Coronary artery (tissue), 2 donors: ENCODE measurements around the gene UMOD.

ENCODE experiments used
- DNase-seq: peaks from one replicate; pipeline ENCODE4 v3.0.0-alpha.2; 2017; ENCODE audit warnings: low spot score
- H3K27ac ChIP-seq, 2 donors: fragments of 200-600 bp; sonication (generic); one replicate each; pipeline ENCODE4 v1.5.1; 2016 to 2019
- H3K4me3 ChIP-seq: fragments of 200-600 bp; sonication (generic); 2 replicates; pipeline ENCODE4 v1.5.1; 2016; ENCODE audit warnings: mild to moderate bottlenecking, moderate library complexity
- CTCF ChIP-seq: fragments of 200-600 bp; sonication (generic); IDR thresholded peaks from one replicate; pipeline ENCODE4 v1.5.1; 2019; ENCODE audit warnings: antibody characterized with exemption

The UMOD gene

GRCh38 chr16:20364051-20364450 lies 11.5 kb upstream of the UMOD start:
- no peak for DNase-seq

GRCh38 chr16:20363191-20363590 lies 10.7 kb upstream of the UMOD start:
- no peak for TF ChIP-seq CTCF
- DNase-seq = no peak
- no peak overlapping the region for H3K27ac ChIP-seq
- no peak overlapping the region for H3K4me3 ChIP-seq

More at GRCh38 chr16:20364051-20364450, 11.5 kb upstream of the UMOD start:
- H3K27ac ChIP-seq = no peak overlapping the region
- TF ChIP-seq CTCF = no peak
- no peak overlapping the region for H3K4me3 ChIP-seq

GRCh38 chr16:20359997-20360396 lies 7.5 kb upstream of the UMOD start:
- Histone ChIP-seq H3K4me3 (no peak overlapping the region), H3K27ac (no peak overlapping the region)
- DNase-seq = no peak
- TF ChIP-seq CTCF = no peak

GRCh38 chr16:20355114-20355782 lies 2.7 kb upstream of the UMOD start:
- TF ChIP-seq CTCF = no peak
- no peak for DNase-seq
- Histone ChIP-seq H3K4me3 (no peak overlapping the region), H3K27ac (no peak overlapping the region)

GRCh38 chr16:20353379-20353778 lies 864 bp upstream of the UMOD start:
- DNase-seq = no peak
- Histone ChIP-seq H3K4me3 (no peak overlapping the region), H3K27ac (no peak overlapping the region)
- no peak for TF ChIP-seq CTCF

- TF ChIP-seq CTCF = no peak
- no peak for DNase-seq
- no peak overlapping the region for H3K4me3 ChIP-seq
- H3K27ac ChIP-seq = no peak overlapping the region
These were observed 2.9 kb downstream of the UMOD start for GRCh38 chr16:20349615-20350014.

- no peak for TF ChIP-seq CTCF
- H3K4me3 ChIP-seq = no peak overlapping the region
- no peak for DNase-seq
- no peak overlapping the region for H3K27ac ChIP-seq
These were observed 3.9 kb downstream of the UMOD start for GRCh38 chr16:20348365-20349185.
